ENCODE data around the gene KRT20.

DNA sequence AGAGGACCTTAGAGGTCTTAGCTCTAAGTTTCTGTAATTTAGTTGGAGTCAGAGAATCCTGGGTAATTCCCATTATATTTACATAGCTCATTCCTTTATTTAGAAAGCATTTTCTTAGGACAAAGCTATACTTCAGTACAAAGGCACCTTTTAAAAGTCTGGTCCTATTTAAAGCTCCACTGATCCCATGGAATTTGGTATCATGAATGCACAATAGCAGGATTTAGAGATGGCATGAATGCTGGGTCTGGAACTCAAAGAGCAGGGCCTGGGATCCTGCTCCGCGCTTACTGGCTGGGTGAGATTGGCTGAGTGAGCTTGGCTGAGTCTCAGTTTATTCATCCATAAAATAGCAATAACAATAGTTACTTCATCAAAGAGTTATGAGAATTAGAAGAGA is 47.6 kb upstream of the KRT20 start:
- TF ChIP-seq CTCF (IDR thresholded peaks at IDR 0.05; ENCODE audit: low read depth, low read length) (no peak), EZH2phosphoT487 (IDR thresholded peaks at IDR 0.05; ENCODE audit: low read depth) (no peak)

Measured in OCI-LY3 (cell line).